ENCODE measurements around the gene DAAM1.

- TF ChIP-seq CTCF (IDR thresholded peaks at IDR 0.05; ENCODE audit: insufficient read depth, low read depth, low read length) (no peak), EZH2 (IDR thresholded peaks at IDR 0.05; ENCODE audit: insufficient read depth, low read length) (no peak)
These were observed 42.0 kb upstream of the DAAM1 start for GRCh38 chr14:59146484-59146883.

Measured in astrocyte (in vitro differentiated cells and primary cell).